ENCODE data around the gene SPRR4.

GRCh38 chr1:153000294-153000693 lies 29.8 kb downstream of the SPRR4 start:
- TF ChIP-seq CTCF (IDR thresholded peaks at IDR 0.05) (no peak), POLR2A (IDR thresholded peaks at IDR 0.05) (no peak), EP300 (IDR thresholded peaks at IDR 0.05) (no peak)

Measured in gastroesophageal sphincter (tissue), 3 donors.